ENCODE measurements around the gene IKZF4.

- TF ChIP-seq CTCF (IDR thresholded peaks at IDR 0.05) (no peak), EZH2 (IDR thresholded peaks at IDR 0.05; ENCODE audit: borderline replicate concordance, insufficient read depth, low read depth, low read length, poor library complexity, severe bottlenecking) (no peak)
These were observed 41.8 kb upstream of the IKZF4 start for GRCh38 chr12:55979069-55979468.
